ENCODE measurements around the gene TSC22D4. TPM values are rescaled to one million over a fixed set of nuclear protein-coding genes. Genes with fewer than 3 reads are reported as not detected.

Gene TSC22D4
- total and polyA plus RNA-seq, 9 of the 15 experiments (the other 6 are each of a cell fraction or from before 2014, with no cell fraction given) = 0.37 to 107 (median 28.7) TPM

DNA sequence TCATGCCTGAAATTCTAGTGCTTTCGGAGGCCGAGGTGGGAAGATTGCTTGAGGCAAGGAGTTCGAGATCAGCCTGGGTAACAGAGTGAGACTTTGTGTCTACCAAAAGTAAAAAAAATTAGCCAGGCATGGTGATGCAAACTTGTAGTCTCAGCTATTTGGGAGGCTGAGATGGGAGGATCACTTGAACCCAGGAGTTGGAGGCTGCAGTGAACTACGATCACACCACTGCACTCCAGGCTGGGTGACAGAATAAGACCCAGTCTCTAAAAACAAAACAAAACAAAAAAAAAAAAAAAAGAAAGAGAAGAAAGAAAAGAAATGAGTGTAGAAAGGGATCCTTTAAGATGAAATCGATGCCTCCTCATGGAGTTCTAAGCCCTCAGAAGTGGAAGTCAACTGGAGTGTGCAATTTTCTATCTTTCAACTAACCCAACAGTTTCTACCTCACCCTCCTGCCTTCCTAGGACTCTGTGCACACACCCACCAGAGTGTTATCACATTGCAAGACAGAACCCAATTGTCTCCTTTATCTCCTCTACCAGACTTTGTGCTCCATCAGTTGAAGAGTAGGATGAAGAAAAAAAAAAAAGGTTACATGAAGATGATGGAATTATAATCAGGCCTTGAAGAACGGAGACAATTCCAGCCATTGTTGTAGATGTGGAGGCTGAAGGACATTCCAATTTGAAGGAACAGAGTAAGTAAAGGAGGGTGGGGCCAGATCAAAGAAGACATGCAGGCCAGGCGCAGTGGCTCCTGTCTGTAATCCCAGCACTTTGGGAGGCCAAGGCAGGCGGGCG lies 31.6 kb upstream of the TSC22D4 start (continued):
- no peak for TF ChIP-seq EWSR1 (IDR thresholded peaks at IDR 0.05; ENCODE audit: borderline replicate concordance, low read depth, partially characterized antibody)
- TF ChIP-seq, protein P1, sequence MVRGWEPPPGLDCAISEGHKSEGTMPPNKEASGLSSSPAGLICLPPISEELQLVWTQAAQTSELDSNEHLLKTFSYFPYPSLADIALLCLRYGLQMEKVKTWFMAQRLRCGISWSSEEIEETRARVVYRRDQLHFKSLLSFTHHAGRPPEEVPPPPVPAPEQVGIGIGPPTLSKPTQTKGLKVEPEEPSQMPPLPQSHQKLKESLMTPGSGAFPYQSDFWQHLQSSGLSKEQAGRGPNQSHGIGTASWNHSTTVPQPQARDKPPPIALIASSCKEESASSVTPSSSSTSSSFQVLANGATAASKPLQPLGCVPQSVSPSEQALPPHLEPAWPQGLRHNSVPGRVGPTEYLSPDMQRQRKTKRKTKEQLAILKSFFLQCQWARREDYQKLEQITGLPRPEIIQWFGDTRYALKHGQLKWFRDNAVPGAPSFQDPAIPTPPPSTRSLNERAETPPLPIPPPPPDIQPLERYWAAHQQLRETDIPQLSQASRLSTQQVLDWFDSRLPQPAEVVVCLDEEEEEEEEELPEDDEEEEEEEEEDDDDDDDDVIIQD (CRISPR knock-in tag; IDR thresholded peaks at IDR 0.05) = no peak
- peak; percentile 41; the same call in 1 of the 2 replicates for TF ChIP-seq ZNF354B (CRISPR knock-in tag; IDR thresholded peaks at IDR 0.05)
- TF ChIP-seq CBFA2T2 (conservative IDR thresholded peaks at IDR 0.05) = peak; percentile 95
- no peak for TF ChIP-seq ZNF324 (CRISPR knock-in tag; IDR thresholded peaks at IDR 0.05)
- TF ChIP-seq JUN (IDR thresholded peaks at IDR 0.05; ENCODE audit: borderline replicate concordance, low read depth, low read length) = no peak
- TF ChIP-seq JUN (CRISPR knock-in tag; IDR thresholded peaks at IDR 0.05; ENCODE audit: borderline replicate concordance) = no peak
- TF ChIP-seq THRAP3 (IDR thresholded peaks at IDR 0.05; ENCODE audit: borderline replicate concordance) = peak; percentile 31; the same call in 1 of the 2 replicates
- no peak for TF ChIP-seq NR2C1 (IDR thresholded peaks at IDR 0.05)
- no peak for TF ChIP-seq NR2C1 (tag; IDR thresholded peaks at IDR 0.05)
- TF ChIP-seq, protein P2, sequence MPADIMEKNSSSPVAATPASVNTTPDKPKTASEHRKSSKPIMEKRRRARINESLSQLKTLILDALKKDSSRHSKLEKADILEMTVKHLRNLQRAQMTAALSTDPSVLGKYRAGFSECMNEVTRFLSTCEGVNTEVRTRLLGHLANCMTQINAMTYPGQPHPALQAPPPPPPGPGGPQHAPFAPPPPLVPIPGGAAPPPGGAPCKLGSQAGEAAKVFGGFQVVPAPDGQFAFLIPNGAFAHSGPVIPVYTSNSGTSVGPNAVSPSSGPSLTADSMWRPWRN (IDR thresholded peaks at IDR 0.05; ENCODE audit: low read depth) = peak; percentile 39; the same call in 1 of the 2 replicates
- peak; percentile 33 for TF ChIP-seq ASH1L (IDR thresholded peaks at IDR 0.05; ENCODE audit: borderline replicate concordance, low read depth, partially characterized antibody)
- TF ChIP-seq, protein P3, sequence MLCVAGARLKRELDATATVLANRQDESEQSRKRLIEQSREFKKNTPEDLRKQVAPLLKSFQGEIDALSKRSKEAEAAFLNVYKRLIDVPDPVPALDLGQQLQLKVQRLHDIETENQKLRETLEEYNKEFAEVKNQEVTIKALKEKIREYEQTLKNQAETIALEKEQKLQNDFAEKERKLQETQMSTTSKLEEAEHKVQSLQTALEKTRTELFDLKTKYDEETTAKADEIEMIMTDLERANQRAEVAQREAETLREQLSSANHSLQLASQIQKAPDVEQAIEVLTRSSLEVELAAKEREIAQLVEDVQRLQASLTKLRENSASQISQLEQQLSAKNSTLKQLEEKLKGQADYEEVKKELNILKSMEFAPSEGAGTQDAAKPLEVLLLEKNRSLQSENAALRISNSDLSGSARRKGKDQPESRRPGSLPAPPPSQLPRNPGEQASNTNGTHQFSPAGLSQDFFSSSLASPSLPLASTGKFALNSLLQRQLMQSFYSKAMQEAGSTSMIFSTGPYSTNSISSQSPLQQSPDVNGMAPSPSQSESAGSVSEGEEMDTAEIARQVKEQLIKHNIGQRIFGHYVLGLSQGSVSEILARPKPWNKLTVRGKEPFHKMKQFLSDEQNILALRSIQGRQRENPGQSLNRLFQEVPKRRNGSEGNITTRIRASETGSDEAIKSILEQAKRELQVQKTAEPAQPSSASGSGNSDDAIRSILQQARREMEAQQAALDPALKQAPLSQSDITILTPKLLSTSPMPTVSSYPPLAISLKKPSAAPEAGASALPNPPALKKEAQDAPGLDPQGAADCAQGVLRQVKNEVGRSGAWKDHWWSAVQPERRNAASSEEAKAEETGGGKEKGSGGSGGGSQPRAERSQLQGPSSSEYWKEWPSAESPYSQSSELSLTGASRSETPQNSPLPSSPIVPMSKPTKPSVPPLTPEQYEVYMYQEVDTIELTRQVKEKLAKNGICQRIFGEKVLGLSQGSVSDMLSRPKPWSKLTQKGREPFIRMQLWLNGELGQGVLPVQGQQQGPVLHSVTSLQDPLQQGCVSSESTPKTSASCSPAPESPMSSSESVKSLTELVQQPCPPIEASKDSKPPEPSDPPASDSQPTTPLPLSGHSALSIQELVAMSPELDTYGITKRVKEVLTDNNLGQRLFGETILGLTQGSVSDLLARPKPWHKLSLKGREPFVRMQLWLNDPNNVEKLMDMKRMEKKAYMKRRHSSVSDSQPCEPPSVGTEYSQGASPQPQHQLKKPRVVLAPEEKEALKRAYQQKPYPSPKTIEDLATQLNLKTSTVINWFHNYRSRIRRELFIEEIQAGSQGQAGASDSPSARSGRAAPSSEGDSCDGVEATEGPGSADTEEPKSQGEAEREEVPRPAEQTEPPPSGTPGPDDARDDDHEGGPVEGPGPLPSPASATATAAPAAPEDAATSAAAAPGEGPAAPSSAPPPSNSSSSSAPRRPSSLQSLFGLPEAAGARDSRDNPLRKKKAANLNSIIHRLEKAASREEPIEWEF (CRISPR knock-in tag; IDR thresholded peaks at IDR 0.05) = no peak
- TF ChIP-seq FOXA3 (CRISPR knock-in tag; conservative IDR thresholded peaks at IDR 0.05 in 1 of 2, IDR thresholded peaks at IDR 0.05 in 1 of 2) = no peak
- no peak for TF ChIP-seq ZNF140 (CRISPR knock-in tag; IDR thresholded peaks at IDR 0.05)
- TF ChIP-seq SMAD4 (CRISPR knock-in tag; conservative IDR thresholded peaks at IDR 0.05) = peak; percentile 69
- TF ChIP-seq RFX7 (CRISPR knock-in tag; IDR thresholded peaks at IDR 0.05) = no peak
- TF ChIP-seq MEF2A (IDR thresholded peaks at IDR 0.05; ENCODE audit: control insufficient read depth, low read depth, low read length) = 0 out of 2 replicates have a peak, but pooled peaks have one; percentile 8

Data from K562 (cell line).